Measurements from ENCODE around the gene SORD. TPM values are rescaled to one million over a fixed set of nuclear protein-coding genes. Genes with fewer than 3 reads are reported as not detected.

The SORD gene
- total RNA-seq, 1 donor from 2014 or later: 7.4 TPM

DNA sequence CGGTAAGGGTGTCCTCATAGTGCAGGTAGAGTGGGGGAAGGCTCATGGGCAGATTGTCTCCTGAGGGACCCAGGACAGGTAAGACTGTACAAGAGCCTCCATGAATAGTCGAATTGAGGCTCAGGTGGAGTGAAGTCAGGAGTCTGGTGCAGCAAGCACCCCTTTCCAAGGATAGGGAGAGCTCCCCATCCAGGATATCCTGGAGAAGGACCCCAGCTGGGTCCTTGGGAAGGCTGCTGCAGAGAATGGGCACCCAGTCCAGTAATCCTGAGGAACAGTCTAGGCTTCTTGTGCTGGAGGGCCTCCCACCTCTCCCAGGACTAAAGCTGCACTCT lies 91.7 kb downstream of the SORD start:
- no peak for DNase-seq (ENCODE audit: low spot score)

GRCh38 chr15:45115312-45115820 lies 92.4 kb downstream of the SORD start:
- DNase-seq (ENCODE audit: low spot score): no peak

GRCh38 chr15:45116006-45116481 lies 93.0 kb downstream of the SORD start:
- no peak for DNase-seq (ENCODE audit: low spot score)

- DNase-seq (ENCODE audit: low spot score): no peak
Observed at GRCh38 chr15:45116482-45117307, 93.7 kb downstream of the SORD start.

DNA sequence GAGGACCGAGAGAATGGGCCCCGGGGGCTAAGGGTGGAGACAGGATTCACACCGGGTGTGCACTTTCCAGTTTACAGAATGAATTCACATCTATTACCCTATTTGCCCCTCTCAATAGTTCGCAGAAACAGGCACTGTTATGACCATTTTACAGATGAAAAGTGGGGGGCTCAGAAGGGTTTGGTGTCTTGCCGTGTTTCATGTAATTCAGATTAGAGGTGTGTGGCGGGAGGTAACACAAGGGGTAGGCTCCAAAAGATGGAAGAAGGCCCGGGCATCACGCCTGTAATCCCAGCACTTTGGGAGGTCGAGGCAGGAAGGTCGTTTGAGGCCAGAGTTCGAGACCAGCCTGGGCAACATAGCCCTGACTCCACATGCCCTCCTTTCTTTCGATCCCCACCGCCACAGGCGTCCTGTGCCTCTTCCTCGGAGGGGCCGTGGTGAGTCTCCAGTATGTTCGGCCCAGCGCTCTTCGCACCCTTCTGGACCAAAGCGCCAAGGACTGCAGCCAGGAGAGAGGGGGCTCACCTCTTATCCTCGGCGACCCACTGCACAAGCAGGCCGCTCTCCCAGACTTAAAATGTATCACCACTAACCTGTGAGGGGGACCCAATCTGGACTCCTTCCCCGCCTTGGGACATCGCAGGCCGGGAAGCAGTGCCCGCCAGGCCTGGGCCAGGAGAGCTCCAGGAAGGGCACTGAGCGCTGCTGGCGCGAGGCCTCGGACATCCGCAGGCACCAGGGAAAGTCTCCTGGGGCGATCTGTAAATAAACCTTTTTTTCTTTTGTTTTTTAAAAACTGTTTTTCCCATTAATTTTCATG lies 94.5 kb downstream of the SORD start:
- no peak for DNase-seq (ENCODE audit: low spot score)

DNA sequence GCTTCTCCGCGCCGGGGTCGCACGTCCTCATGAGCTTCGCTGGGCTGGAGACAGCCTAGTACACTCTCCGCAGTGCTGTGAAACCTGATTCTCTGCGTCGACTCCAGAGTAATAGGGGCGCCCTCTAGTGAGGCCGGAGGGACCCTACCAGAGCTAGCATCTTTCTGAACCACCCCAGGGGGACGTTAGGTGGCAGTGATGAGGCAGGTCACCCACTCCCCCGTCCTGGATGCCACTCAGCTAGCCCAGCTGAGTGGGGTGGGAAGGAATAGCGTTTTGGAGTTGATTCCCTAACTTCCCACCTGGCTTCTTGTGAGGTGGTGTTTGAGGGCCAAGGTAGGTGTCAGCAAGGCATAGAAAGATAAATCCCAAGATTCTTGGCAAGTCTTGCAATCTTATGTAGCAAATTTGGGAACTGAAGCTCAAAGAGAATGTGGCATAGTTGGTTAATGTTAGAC lies 95.2 kb downstream of the SORD start:
- no peak for DNase-seq (ENCODE audit: low spot score)

DNA sequence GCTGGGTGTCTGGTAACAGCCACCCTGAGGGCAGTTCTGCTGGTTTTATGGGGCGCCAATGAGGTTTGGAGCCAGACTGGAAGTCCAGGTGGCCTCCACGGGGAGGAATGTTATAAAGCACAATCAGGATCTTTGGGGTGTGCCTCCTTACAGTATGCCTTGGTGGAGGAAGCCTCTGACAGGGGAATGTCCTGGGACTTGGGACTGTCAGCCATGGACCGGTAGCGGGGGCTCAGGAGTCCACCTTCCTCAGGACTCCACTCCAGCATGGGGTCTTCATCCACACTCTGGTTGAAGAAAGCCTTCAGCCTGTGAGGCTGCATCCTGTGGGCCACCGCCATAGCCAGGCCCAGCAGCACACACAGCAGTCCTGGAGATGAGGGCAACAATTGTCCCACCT lies 96.0 kb downstream of the SORD start:
- DNase-seq (ENCODE audit: low spot score): no peak

DNA sequence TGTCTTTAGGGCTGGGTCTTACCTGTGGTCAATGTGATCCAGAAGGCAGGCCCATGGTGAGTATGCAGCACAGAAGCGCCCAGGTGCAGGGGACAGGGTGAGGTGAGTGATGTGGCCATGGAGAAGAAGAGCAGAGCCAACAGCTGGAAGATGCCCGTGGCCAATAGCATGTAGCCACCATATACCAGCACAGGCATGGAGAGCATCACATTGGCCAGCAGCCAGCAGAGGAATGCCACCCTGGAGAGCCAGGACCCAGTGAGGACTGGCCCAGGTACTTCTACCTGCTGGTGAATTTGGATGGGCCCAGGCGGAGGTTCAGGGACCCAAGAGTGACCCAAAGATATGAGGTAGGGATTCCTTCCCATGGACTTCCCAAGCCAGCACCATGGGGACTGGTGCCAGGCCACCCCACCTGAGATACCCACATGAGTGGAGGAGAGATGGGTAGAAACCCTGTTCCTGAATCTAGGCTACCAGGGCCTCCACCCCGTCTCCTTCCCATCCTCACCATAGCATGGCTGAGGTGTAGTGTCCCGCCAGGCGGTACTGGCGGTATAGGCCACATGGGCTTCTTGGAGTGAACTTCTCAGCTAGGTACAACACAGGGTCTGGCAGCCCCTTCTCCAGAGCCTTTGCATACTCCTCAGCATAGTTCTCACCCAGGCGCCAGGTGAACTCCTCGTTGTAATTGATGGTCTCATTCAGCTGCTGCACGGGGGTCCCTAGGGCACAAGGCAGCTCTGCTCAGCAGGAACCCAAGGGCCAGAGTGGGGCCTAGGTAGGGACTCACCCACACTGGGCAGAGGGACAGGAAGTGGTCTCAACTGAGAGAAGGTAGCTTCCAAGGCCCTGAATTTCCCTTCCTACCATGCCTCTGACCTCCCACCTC lies 97.3 kb downstream of the SORD start:
- no peak for DNase-seq (ENCODE audit: low spot score)

- no peak for DNase-seq (ENCODE audit: low spot score)
Observed at GRCh38 chr15:45121020-45121419, 98.0 kb downstream of the SORD start.

- DNase-seq (ENCODE audit: low spot score): no peak
Observed at GRCh38 chr15:45121706-45122417, 98.9 kb downstream of the SORD start.

DNA sequence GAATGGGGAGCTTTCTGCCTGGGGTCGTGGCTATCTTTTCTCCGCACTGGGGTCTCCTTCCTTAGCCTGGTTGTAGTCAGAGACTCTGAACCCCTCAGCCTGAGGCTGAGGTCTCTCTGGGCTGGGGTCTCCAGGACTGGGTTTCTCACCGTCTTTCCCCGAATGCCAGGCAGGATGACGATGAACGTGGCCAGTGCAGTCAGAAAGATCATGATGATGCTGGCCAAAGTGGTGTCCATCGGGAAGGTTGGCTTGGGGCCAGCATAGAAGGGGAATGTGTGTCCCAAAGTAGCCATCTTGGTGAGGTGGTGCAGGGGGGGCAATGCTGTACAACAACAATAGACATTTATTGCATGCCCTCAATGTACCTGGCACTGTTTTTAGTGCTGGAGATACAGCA lies 99.7 kb downstream of the SORD start:
- no peak for DNase-seq (ENCODE audit: low spot score)

- DNase-seq (ENCODE audit: low spot score): no peak
Observed at GRCh38 chr15:45123397-45123796, 100.4 kb downstream of the SORD start.

GRCh38 chr15:45126535-45127158 lies 103.7 kb downstream of the SORD start:
- no peak for DNase-seq (ENCODE audit: low spot score)

Other genes with a start within 250 kb of the SORD start
- not detected for gene TERB2, start 66.5 kb upstream of the SORD start, total RNA-seq
- gene DUOX2, start 91.0 kb downstream of the SORD start, total RNA-seq: 0.80 TPM
- not detected for gene DUOXA2, start 91.1 kb downstream of the SORD start, total RNA-seq
- gene DUOXA1, start 106.7 kb downstream of the SORD start, total RNA-seq: 1.8 TPM
- gene DUOX1, start 106.8 kb downstream of the SORD start, total RNA-seq: 2.5 TPM
- 3.8 TPM for gene SHF, start 164.8 kb downstream of the SORD start, total RNA-seq
- gene SLC28A2, start 229.0 kb downstream of the SORD start, total RNA-seq: not detected

All from mesenteric fat pad (tissue), 1 donor.